Neural cell (in vitro differentiated cells): Measurements from ENCODE around the gene RAB3C.

ENCODE experiments used
- EP300 ChIP-seq: fragments of 450-650 bp; conservative IDR thresholded peaks from 2 replicates; pipeline ENCODE4 v1.6.1; 2014; ENCODE audit warnings: antibody characterized with exemption, mild to moderate bottlenecking, moderate library complexity; ENCODE audit not compliant: poor library complexity, severe bottlenecking
- EZH2 ChIP-seq: fragments of 200-600, 300-800 bp; shearing (Covaris generic), sonication (generic); IDR thresholded peaks from 2 replicates; pipeline ENCODE4 v1.6.1; 2014; ENCODE audit warnings: antibody characterized with exemption, low read length, borderline replicate concordance, mild to moderate bottlenecking; ENCODE audit not compliant: insufficient read depth, poor library complexity, severe bottlenecking
- TAF1 ChIP-seq: IDR thresholded peaks from 2 replicates; pipeline ENCODE4 v1.6.1; 2012; ENCODE audit warnings: low read depth
- TF ChIP-seq, protein P1 (sequence below): fragments of 450-650 bp; IDR thresholded peaks from 2 replicates; pipeline ENCODE4 v1.5.1; 2014; ENCODE audit warnings: antibody characterized with exemption, mild to moderate bottlenecking, moderate library complexity; ENCODE audit not compliant: poor library complexity, severe bottlenecking
- TF ChIP-seq, protein P2 (sequence below): IDR thresholded peaks from 2 replicates; pipeline ENCODE4 v1.6.1; 2012; ENCODE audit warnings: borderline replicate concordance

DNA sequence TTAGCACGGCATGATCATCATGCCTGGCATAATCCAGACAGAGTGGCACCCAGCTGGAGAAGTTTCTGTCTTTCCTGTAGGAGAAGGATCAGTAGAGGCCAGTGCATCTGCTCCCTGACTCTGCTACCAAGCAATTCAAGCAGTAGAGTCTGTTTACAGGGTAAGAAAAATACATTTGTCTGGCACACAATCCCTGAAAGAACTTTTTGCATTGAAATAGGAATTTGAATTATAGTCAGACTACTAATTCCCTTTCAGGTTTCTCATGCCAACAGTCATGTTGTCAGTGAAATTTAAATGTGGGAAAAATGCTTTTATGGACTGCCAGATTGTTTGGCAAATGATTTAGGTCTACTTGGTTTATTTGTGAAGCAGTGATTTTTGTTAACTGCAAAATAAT, 125.6 kb downstream of the RAB3C start:
- TF ChIP-seq, protein P1, sequence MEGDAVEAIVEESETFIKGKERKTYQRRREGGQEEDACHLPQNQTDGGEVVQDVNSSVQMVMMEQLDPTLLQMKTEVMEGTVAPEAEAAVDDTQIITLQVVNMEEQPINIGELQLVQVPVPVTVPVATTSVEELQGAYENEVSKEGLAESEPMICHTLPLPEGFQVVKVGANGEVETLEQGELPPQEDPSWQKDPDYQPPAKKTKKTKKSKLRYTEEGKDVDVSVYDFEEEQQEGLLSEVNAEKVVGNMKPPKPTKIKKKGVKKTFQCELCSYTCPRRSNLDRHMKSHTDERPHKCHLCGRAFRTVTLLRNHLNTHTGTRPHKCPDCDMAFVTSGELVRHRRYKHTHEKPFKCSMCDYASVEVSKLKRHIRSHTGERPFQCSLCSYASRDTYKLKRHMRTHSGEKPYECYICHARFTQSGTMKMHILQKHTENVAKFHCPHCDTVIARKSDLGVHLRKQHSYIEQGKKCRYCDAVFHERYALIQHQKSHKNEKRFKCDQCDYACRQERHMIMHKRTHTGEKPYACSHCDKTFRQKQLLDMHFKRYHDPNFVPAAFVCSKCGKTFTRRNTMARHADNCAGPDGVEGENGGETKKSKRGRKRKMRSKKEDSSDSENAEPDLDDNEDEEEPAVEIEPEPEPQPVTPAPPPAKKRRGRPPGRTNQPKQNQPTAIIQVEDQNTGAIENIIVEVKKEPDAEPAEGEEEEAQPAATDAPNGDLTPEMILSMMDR, result no peak
- TF ChIP-seq, protein P2, sequence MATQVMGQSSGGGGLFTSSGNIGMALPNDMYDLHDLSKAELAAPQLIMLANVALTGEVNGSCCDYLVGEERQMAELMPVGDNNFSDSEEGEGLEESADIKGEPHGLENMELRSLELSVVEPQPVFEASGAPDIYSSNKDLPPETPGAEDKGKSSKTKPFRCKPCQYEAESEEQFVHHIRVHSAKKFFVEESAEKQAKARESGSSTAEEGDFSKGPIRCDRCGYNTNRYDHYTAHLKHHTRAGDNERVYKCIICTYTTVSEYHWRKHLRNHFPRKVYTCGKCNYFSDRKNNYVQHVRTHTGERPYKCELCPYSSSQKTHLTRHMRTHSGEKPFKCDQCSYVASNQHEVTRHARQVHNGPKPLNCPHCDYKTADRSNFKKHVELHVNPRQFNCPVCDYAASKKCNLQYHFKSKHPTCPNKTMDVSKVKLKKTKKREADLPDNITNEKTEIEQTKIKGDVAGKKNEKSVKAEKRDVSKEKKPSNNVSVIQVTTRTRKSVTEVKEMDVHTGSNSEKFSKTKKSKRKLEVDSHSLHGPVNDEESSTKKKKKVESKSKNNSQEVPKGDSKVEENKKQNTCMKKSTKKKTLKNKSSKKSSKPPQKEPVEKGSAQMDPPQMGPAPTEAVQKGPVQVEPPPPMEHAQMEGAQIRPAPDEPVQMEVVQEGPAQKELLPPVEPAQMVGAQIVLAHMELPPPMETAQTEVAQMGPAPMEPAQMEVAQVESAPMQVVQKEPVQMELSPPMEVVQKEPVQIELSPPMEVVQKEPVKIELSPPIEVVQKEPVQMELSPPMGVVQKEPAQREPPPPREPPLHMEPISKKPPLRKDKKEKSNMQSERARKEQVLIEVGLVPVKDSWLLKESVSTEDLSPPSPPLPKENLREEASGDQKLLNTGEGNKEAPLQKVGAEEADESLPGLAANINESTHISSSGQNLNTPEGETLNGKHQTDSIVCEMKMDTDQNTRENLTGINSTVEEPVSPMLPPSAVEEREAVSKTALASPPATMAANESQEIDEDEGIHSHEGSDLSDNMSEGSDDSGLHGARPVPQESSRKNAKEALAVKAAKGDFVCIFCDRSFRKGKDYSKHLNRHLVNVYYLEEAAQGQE, result no peak
- TF ChIP-seq EP300 (no peak), TAF1 (no peak), EZH2 (no peak)
